ENCODE data around the gene ASIC4. TPM values are rescaled to one million over a fixed set of nuclear protein-coding genes. Genes with fewer than 3 reads are reported as not detected.

ASIC4 gene
- total and polyA plus RNA-seq, 2 of the 13 experiments (the other 11 are each of a cell fraction or from before 2014, with no cell fraction given): 0.03 TPM; not detected in 1

DNA sequence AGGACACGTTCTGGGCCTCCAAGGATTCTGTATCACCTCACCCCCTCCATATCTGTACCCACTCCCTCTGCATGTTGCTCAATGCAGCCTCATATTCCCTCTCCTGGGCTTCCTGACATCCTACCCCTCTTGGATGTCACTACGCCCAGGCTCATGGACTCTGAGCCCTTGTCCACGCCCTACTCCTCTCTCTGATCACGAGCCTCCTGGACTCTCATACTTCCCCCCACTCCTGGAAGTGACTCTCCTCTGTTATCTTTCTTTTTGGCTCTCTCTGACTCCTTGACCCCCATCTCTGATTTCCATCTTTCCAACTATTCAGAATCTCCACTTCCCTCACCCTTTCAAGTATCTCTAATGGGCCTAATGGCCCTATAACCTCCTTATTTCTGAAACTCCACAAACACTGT lies 31.7 kb downstream of the ASIC4 start (continued):
- TF ChIP-seq ZNF512B (CRISPR knock-in tag; IDR thresholded peaks at IDR 0.05; ENCODE audit: borderline replicate concordance) (no peak), ZNF709 (CRISPR knock-in tag; IDR thresholded peaks at IDR 0.05) (no peak), ZNF766 (CRISPR knock-in tag; IDR thresholded peaks at IDR 0.05; ENCODE audit: borderline replicate concordance) (no peak), RFX3 (CRISPR knock-in tag; IDR thresholded peaks at IDR 0.05) (no peak), ZNF362 (CRISPR knock-in tag; IDR thresholded peaks at IDR 0.05; ENCODE audit: borderline replicate concordance) (no peak), SYNCRIP (IDR thresholded peaks at IDR 0.05; ENCODE audit: insufficient read depth, low read depth, low read length) (no peak), MZF1 (CRISPR knock-in tag; IDR thresholded peaks at IDR 0.05; ENCODE audit: borderline replicate concordance) (no peak), ZNF333 (CRISPR knock-in tag; IDR thresholded peaks at IDR 0.05; ENCODE audit: borderline replicate concordance) (no peak), ZNF329 (CRISPR knock-in tag; IDR thresholded peaks at IDR 0.05; ENCODE audit: low read depth) (no peak), ZNF296 (CRISPR knock-in tag; conservative IDR thresholded peaks at IDR 0.05) (no peak), NR0B2 (CRISPR knock-in tag; IDR thresholded peaks at IDR 0.05) (no peak), XRCC5 (optimal IDR thresholded peaks at IDR 0.05; ENCODE audit: low read length) (no peak), SMARCC2 (IDR thresholded peaks at IDR 0.05) (no peak), BORCS8-MEF2B (CRISPR knock-in tag; IDR thresholded peaks at IDR 0.05) (no peak), IRF2 (CRISPR knock-in tag; IDR thresholded peaks at IDR 0.05) (peak; percentile 86), ZNF747 (CRISPR knock-in tag; IDR thresholded peaks at IDR 0.05; ENCODE audit: borderline replicate concordance) (no peak)
- TF ChIP-seq, protein P1, sequence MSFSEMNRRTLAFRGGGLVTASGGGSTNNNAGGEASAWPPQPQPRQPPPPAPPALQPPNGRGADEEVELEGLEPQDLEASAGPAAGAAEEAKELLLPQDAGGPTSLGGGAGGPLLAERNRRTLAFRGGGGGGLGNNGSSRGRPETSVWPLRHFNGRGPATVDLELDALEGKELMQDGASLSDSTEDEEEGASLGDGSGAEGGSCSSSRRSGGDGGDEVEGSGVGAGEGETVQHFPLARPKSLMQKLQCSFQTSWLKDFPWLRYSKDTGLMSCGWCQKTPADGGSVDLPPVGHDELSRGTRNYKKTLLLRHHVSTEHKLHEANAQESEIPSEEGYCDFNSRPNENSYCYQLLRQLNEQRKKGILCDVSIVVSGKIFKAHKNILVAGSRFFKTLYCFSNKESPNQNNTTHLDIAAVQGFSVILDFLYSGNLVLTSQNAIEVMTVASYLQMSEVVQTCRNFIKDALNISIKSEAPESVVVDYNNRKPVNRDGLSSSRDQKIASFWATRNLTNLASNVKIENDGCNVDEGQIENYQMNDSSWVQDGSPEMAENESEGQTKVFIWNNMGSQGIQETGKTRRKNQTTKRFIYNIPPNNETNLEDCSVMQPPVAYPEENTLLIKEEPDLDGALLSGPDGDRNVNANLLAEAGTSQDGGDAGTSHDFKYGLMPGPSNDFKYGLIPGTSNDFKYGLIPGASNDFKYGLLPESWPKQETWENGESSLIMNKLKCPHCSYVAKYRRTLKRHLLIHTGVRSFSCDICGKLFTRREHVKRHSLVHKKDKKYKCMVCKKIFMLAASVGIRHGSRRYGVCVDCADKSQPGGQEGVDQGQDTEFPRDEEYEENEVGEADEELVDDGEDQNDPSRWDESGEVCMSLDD (CRISPR knock-in tag; IDR thresholded peaks at IDR 0.05; ENCODE audit: borderline replicate concordance): no peak
- TF ChIP-seq, protein P2, sequence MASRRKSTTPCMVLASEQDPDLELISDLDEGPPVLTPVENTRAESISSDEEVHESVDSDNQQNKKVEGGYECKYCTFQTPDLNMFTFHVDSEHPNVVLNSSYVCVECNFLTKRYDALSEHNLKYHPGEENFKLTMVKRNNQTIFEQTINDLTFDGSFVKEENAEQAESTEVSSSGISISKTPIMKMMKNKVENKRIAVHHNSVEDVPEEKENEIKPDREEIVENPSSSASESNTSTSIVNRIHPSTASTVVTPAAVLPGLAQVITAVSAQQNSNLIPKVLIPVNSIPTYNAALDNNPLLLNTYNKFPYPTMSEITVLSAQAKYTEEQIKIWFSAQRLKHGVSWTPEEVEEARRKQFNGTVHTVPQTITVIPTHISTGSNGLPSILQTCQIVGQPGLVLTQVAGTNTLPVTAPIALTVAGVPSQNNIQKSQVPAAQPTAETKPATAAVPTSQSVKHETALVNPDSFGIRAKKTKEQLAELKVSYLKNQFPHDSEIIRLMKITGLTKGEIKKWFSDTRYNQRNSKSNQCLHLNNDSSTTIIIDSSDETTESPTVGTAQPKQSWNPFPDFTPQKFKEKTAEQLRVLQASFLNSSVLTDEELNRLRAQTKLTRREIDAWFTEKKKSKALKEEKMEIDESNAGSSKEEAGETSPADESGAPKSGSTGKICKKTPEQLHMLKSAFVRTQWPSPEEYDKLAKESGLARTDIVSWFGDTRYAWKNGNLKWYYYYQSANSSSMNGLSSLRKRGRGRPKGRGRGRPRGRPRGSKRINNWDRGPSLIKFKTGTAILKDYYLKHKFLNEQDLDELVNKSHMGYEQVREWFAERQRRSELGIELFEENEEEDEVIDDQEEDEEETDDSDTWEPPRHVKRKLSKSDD (CRISPR knock-in tag; IDR thresholded peaks at IDR 0.05; ENCODE audit: low read depth): 0 out of 2 replicates have a peak, but pooled peaks have one; percentile 10
- TF ChIP-seq, protein P3, sequence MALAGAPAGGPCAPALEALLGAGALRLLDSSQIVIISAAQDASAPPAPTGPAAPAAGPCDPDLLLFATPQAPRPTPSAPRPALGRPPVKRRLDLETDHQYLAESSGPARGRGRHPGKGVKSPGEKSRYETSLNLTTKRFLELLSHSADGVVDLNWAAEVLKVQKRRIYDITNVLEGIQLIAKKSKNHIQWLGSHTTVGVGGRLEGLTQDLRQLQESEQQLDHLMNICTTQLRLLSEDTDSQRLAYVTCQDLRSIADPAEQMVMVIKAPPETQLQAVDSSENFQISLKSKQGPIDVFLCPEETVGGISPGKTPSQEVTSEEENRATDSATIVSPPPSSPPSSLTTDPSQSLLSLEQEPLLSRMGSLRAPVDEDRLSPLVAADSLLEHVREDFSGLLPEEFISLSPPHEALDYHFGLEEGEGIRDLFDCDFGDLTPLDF (CRISPR knock-in tag; IDR thresholded peaks at IDR 0.05): no peak

All from HepG2 (cell line).